ENCODE data around the gene FLT3. TPM values are rescaled to one million over a fixed set of nuclear protein-coding genes. Genes with fewer than 3 reads are reported as not detected.

FLT3 gene
- total RNA-seq, 1 donor from 2014 or later, result not detected

DNA sequence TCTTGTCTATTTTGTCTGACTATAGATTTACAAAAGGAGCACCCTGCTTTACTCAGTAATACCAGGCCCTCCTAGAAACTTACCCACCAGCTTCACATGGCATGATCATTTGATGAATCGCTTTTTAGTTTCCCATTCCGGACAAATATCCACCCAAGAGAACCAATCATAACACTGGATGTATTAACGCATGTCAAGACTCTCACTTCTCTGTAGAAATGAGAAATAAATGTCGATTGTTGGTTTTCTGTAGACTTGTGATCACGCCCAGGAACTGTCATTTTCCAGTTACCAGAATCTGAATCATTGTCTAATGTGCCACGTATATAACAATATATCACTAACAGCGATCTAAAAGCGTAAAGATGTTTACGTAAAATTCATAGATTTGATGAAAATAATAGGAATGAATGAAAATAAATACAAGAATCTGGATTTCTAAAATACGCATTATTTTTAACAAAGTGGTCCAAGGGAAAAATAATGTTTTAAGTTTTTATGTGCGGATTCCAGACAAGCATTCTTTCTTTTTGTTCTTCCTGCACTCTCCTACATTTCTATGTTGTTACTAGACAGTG, 145.3 kb downstream of the FLT3 start:
- DNase-seq (ENCODE audit: extremely low spot score, unreplicated experiment), result no peak
- Mint-ChIP-seq H3K9me3 (peaks cover 3% of the 10 kb centered on the region), H3K27ac (no peak overlapping the region), H3K4me3 (no peak overlapping the region), H3K4me1 (ENCODE audit: unreplicated experiment) (no peaks in the 10 kb centered on the region), H3K36me3 (no peaks in the 10 kb centered on the region), H3K27me3 (peaks cover 87% of the 10 kb centered on the region)
- no peak for TF ChIP-seq CTCF (conservative IDR thresholded peaks at IDR 0.05)

DNA sequence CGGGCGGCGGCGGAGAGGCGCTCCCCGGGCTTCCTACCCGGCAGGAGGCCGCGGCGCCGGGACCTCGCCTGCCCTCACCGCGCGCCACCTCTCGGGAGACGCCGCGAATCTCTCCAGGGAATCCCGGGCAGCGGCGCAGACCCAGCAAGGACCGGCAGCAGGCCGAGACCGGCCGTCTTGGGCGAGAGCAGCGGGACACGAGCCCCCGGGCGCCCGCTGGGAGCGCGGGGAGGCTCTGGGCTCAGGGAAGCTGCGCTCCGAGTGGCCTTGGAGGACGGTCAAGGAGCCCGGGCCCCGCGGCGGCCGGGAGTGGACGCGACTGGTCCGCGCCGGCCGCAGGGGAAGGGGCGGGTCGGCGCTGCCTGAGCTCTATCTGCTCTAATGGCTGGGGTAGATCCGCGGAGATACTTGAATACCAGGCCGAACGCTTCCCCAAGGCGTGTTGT, 145.9 kb downstream of the FLT3 start:
- Mint-ChIP-seq H3K4me3 (peak overlapping the region; percentile 87), H3K36me3 (no peaks in the 10 kb centered on the region), H3K27ac (no peak overlapping the region), H3K27me3 (peaks cover 87% of the 10 kb centered on the region), H3K9me3 (peaks cover 6% of the 10 kb centered on the region), H3K4me1 (ENCODE audit: unreplicated experiment) (no peaks in the 10 kb centered on the region)
- DNase-seq (ENCODE audit: extremely low spot score, unreplicated experiment), result peak; percentile 66
- TF ChIP-seq CTCF (conservative IDR thresholded peaks at IDR 0.05), result no peak

DNA sequence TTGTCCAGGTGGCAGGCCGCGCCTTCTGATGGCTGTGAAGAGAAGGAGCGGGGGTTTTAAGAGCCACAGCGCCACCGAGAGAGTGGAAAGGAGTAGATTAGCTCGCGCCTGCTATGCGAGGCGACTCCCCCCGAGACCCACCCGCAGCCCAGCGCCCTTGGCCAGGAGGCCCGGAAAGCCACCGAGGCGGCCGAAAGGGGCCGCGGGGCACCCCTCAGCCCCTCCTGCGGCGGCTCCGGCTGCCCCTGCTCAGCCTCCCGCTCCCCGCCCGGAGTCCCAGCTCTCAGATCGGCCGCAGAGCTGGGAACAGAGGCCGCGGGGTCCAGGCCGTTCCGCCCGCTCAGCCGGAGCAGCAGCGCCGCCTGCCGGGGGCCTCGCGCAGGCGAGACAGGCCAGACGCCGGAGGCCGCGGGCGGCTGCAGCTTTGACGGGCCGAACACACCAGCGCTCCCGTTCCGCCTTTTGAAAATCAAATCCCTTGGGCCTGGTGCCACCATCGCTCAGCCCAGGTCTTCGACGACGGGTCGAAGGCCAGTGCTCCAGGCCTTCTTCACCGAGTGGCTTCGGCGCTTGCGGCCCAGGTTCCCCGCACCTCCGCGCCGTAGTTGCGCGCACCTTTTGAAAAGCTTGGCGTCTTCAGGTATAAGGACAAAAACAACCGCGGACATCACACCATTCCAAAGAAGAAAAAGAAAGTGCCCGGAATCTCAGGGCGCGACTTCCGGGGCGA, 146.5 kb downstream of the FLT3 start:
- Mint-ChIP-seq H3K27ac (peak overlapping the region; percentile 86), H3K27me3 (peaks cover 85% of the 10 kb centered on the region), H3K9me3 (peaks cover 6% of the 10 kb centered on the region), H3K4me1 (ENCODE audit: unreplicated experiment) (no peaks in the 10 kb centered on the region), H3K36me3 (no peaks in the 10 kb centered on the region), H3K4me3 (peak overlapping the region; percentile 87)
- DNase-seq (ENCODE audit: extremely low spot score, unreplicated experiment), result peak; percentile 90
- TF ChIP-seq CTCF (conservative IDR thresholded peaks at IDR 0.05), result peak; percentile 97

Other genes with a start within 250 kb of the FLT3 start
- 7.1 and 16.2 TPM in 2 replicates for gene PDX1, start 180.6 kb downstream of the FLT3 start, total RNA-seq (ENCODE audit: low replicate concordance)
- 11.3 and 31.8 TPM in 2 replicates for gene CDX2, start 131.3 kb downstream of the FLT3 start, total RNA-seq (ENCODE audit: low replicate concordance)
- 0.93 TPM in 1 of 2 replicates, not detected in the other for gene URAD, start 111.9 kb downstream of the FLT3 start, total RNA-seq (ENCODE audit: low replicate concordance)
- gene PAN3, start 38.0 kb upstream of the FLT3 start, total RNA-seq (ENCODE audit: low replicate concordance), result 32.8 and 37.4 TPM in 2 replicates